Astrocyte (in vitro differentiated cells and primary cell): ENCODE data around the gene RPA3. TPM values are rescaled to one million over a fixed set of nuclear protein-coding genes. Genes with fewer than 3 reads are reported as not detected.

Source experiments
- DNase-seq: peaks from one replicate; pipeline ENCODE4 v3.0.0-alpha.2; 2010; ENCODE audit warnings: low read depth
- FAIRE-seq: peaks from 2 replicates; lab custom pipeline; 2011; peaks lifted over from hg19 to GRCh38; lab: Jason Lieb, UNC
- H2AFZ ChIP-seq: 2 replicates; pipeline ENCODE4 v1.6.0; 2012; ENCODE audit warnings: low read depth, low read length, inconsistent platforms
- H3K27ac ChIP-seq: 2 replicates; pipeline ENCODE4 v1.5.1; 2011; ENCODE audit warnings: low read depth, low read length, inconsistent platforms
- H3K27me3 ChIP-seq: 2 replicates; pipeline ENCODE4 v1.6.0; 2011; ENCODE audit warnings: low read length, inconsistent platforms; ENCODE audit not compliant: insufficient read depth
- H3K36me3 ChIP-seq: 2 replicates; pipeline ENCODE4 v1.5.1; 2011; ENCODE audit warnings: low read length, inconsistent platforms; ENCODE audit not compliant: insufficient read depth
- H3K4me1 ChIP-seq: 2 replicates; pipeline ENCODE4 v1.5.1; 2011; ENCODE audit warnings: low read length, inconsistent platforms; ENCODE audit not compliant: insufficient read depth
- H3K4me2 ChIP-seq: 2 replicates; pipeline ENCODE4 v1.6.0; 2012; ENCODE audit warnings: low read length, inconsistent platforms
- H3K4me3 ChIP-seq: 2 replicates; pipeline ENCODE4 v1.5.1; 2011; ENCODE audit warnings: low read depth, mild to moderate bottlenecking, low read length, inconsistent platforms; ENCODE audit not compliant: insufficient read depth
- H3K79me2 ChIP-seq: 2 replicates; pipeline ENCODE4 v1.6.0; 2012; ENCODE audit warnings: mild to moderate bottlenecking, low read length, inconsistent platforms; ENCODE audit not compliant: insufficient read depth
- H3K9ac ChIP-seq: 2 replicates; pipeline ENCODE4 v1.6.0; 2012; ENCODE audit warnings: mild to moderate bottlenecking, low read length, inconsistent platforms
- H3K9me3 ChIP-seq: 2 replicates; pipeline ENCODE4 v1.5.1; 2012; ENCODE audit warnings: low read depth, mild to moderate bottlenecking, low read length, inconsistent platforms; ENCODE audit not compliant: insufficient read depth
- H4K20me1 ChIP-seq: 2 replicates; pipeline ENCODE4 v1.6.0; 2012; ENCODE audit warnings: low read length, inconsistent platforms; ENCODE audit not compliant: insufficient read depth
- H3K27ac Mint-ChIP-seq: one replicate; pipeline ENCODE4 v1.8.0; 2021; ENCODE audit warnings: mild to moderate bottlenecking, mixed read lengths; ENCODE audit not compliant: unreplicated experiment
- H3K27me3 Mint-ChIP-seq: one replicate; pipeline ENCODE4 v1.8.0; 2021; ENCODE audit warnings: low read depth, mixed read lengths; ENCODE audit not compliant: unreplicated experiment
- H3K36me3 Mint-ChIP-seq: one replicate; pipeline ENCODE4 v1.8.0; 2021; ENCODE audit warnings: low read depth, mixed read lengths; ENCODE audit not compliant: unreplicated experiment
- H3K4me1 Mint-ChIP-seq: one replicate; pipeline ENCODE4 v1.8.0; 2021; ENCODE audit warnings: low read depth, mixed read lengths; ENCODE audit not compliant: unreplicated experiment
- H3K4me3 Mint-ChIP-seq: one replicate; pipeline ENCODE4 v1.8.0; 2021; ENCODE audit warnings: mild to moderate bottlenecking, moderate library complexity, mixed read lengths; ENCODE audit not compliant: unreplicated experiment
- H3K9me3 Mint-ChIP-seq: one replicate; pipeline ENCODE4 v1.8.0; 2021; ENCODE audit warnings: mild to moderate bottlenecking, mixed read lengths; ENCODE audit not compliant: unreplicated experiment
- CTCF ChIP-seq: IDR thresholded peaks from 2 replicates; pipeline ENCODE4 v1.5.1; 2011; ENCODE audit warnings: low read depth, mild to moderate bottlenecking, inconsistent platforms, low read length, moderate library complexity; ENCODE audit not compliant: insufficient read depth
- EZH2 ChIP-seq: IDR thresholded peaks from 2 replicates; pipeline ENCODE4 v1.6.1; 2012; ENCODE audit warnings: mild to moderate bottlenecking, low read length, inconsistent platforms; ENCODE audit not compliant: insufficient read depth
- total RNA-seq: library from RNA; stranded (reverse); gene quantifications from 2 replicates; pipeline ENCODE4 v1.2.1, GENCODE V29; 2021

Gene RPA3
- total RNA-seq, 1 donor from 2014 or later, result 17.7 TPM

GRCh38 chr7:7686811-7687508 is 31.4 kb downstream of the RPA3 start:
- Mint-ChIP-seq H3K27me3 (no peaks in the 10 kb centered on the region), H3K9me3 (no peaks in the 10 kb centered on the region), H3K36me3 (no peaks in the 10 kb centered on the region), H3K4me1 (peaks cover 10% of the 10 kb centered on the region), H3K4me3 (no peak overlapping the region), H3K27ac (no peak overlapping the region)
- no peak overlapping the region for H3K4me2 ChIP-seq
- FAIRE-seq (no peak), DNase-seq (peak; percentile 47)
- no peaks in the 10 kb centered on the region for H4K20me1 ChIP-seq
- no peaks in the 10 kb centered on the region for H3K79me2 ChIP-seq
- no peak overlapping the region for H3K9ac ChIP-seq
- no peaks in the 10 kb centered on the region for H3K4me1 ChIP-seq
- H3K9me3 ChIP-seq, result no peaks in the 10 kb centered on the region
- TF ChIP-seq EZH2 (no peak), CTCF (no peak)
- no peak overlapping the region for H3K27ac ChIP-seq
- H2AFZ ChIP-seq, result no peak overlapping the region
- H3K27me3 ChIP-seq, result no peaks in the 10 kb centered on the region
- no peaks in the 10 kb centered on the region for H3K36me3 ChIP-seq
- H3K4me3 ChIP-seq, result no peak overlapping the region

- H3K4me2 ChIP-seq, result no peak overlapping the region
- H3K4me1 ChIP-seq, result no peaks in the 10 kb centered on the region
- Mint-ChIP-seq H3K27me3 (no peaks in the 10 kb centered on the region), H3K36me3 (no peaks in the 10 kb centered on the region), H3K4me1 (peaks cover 9% of the 10 kb centered on the region), H3K4me3 (no peak overlapping the region), H3K27ac (no peak overlapping the region), H3K9me3 (no peaks in the 10 kb centered on the region)
- H4K20me1 ChIP-seq, result no peaks in the 10 kb centered on the region
- FAIRE-seq (no peak), DNase-seq (no peak)
- H3K27ac ChIP-seq, result no peak overlapping the region
- no peaks in the 10 kb centered on the region for H3K79me2 ChIP-seq
- TF ChIP-seq EZH2 (no peak), CTCF (no peak)
- no peak overlapping the region for H2AFZ ChIP-seq
- no peaks in the 10 kb centered on the region for H3K9me3 ChIP-seq
- H3K27me3 ChIP-seq, result no peaks in the 10 kb centered on the region
- no peaks in the 10 kb centered on the region for H3K36me3 ChIP-seq
- H3K4me3 ChIP-seq, result no peak overlapping the region
- H3K9ac ChIP-seq, result no peak overlapping the region
These were observed 35.5 kb downstream of the RPA3 start for GRCh38 chr7:7682861-7683260.

- no peaks in the 10 kb centered on the region for H3K4me1 ChIP-seq
- no peaks in the 10 kb centered on the region for H4K20me1 ChIP-seq
- no peaks in the 10 kb centered on the region for H3K9me3 ChIP-seq
- H3K79me2 ChIP-seq, result no peaks in the 10 kb centered on the region
- no peaks in the 10 kb centered on the region for H3K9me3 Mint-ChIP-seq
- no peak overlapping the region for H3K4me3 ChIP-seq
- H3K9ac ChIP-seq, result no peak overlapping the region
- H3K4me3 Mint-ChIP-seq, result no peak overlapping the region
- H2AFZ ChIP-seq, result no peak overlapping the region
- TF ChIP-seq EZH2 (no peak), CTCF (no peak)
- H3K27ac ChIP-seq, result no peak overlapping the region
- no peak overlapping the region for H3K27ac Mint-ChIP-seq
- H3K4me1 Mint-ChIP-seq, result peaks cover 5% of the 10 kb centered on the region
- no peaks in the 10 kb centered on the region for H3K27me3 Mint-ChIP-seq
- H3K27me3 ChIP-seq, result no peaks in the 10 kb centered on the region
- H3K4me2 ChIP-seq, result no peak overlapping the region
- no peaks in the 10 kb centered on the region for H3K36me3 Mint-ChIP-seq
- peak; percentile 5 for FAIRE-seq
- H3K36me3 ChIP-seq, result no peaks in the 10 kb centered on the region
- no peak for DNase-seq
These were observed 36.5 kb downstream of the RPA3 start for GRCh38 chr7:7681936-7682329.
